ENCODE measurements around the gene SPOUT1.

GRCh38 chr9:128833696-128834095 lies 4.1 kb upstream of the SPOUT1 start:
- TF ChIP-seq CTCF (IDR thresholded peaks at IDR 0.05) (no peak), EP300 (IDR thresholded peaks at IDR 0.05) (no peak), POLR2A (IDR thresholded peaks at IDR 0.05) (no peak)

Data from upper lobe of left lung (tissue), 4 donors.